HepG2 (cell line): ENCODE results near the gene PKP3.

Experiments
- CTCF ChIP-seq: sonication (generic); formaldehyde crosslinking; IDR thresholded peaks from 2 replicates; pipeline ENCODE4 v1.5.0; 2020; ENCODE audit warnings: mild to moderate bottlenecking, missing genetic modification reagents, moderate library complexity
- ETV6 ChIP-seq: sonication (generic); formaldehyde crosslinking; conservative IDR thresholded peaks from 2 replicates; pipeline ENCODE4 v1.4.0; 2020; ENCODE audit warnings: missing genetic modification reagents
- FOXA1 ChIP-seq, 2 experiments: fragments of 450-650 bp in 1 of 2; sonication (generic) in 1 of 2; formaldehyde crosslinking in 1 of 2; IDR thresholded peaks; 2 replicates each; pipeline versions ENCODE4 v1.4.0 to v1.6.1; 2016 to 2020; ENCODE audit warnings: missing genetic modification reagents in 1 of 2
- GATA4 ChIP-seq: sonication (generic); IDR thresholded peaks from 2 replicates; pipeline ENCODE4 v1.6.1; 2016; ENCODE audit warnings: antibody characterized with exemption, low read depth, borderline replicate concordance
- JUND ChIP-seq: sonication (generic); formaldehyde crosslinking; IDR thresholded peaks from 2 replicates; pipeline ENCODE4 v1.8.0; 2022; ENCODE audit warnings: mild to moderate bottlenecking, missing genetic modification reagents
- KAT7 ChIP-seq: IDR thresholded peaks from 2 replicates; pipeline ENCODE4 v1.6.1; 2018; ENCODE audit warnings: borderline replicate concordance, missing compliant biosample characterization
- PREB ChIP-seq: sonication (generic); formaldehyde crosslinking; IDR thresholded peaks from 2 replicates; pipeline ENCODE4 v1.4.0; 2020; ENCODE audit warnings: missing genetic modification reagents
- SMC3 ChIP-seq: IDR thresholded peaks from 2 replicates; pipeline ENCODE4 v1.6.1; 2011; ENCODE audit warnings: low read length, improper control_type of control experiment
- SP5 ChIP-seq: IDR thresholded peaks from 2 replicates; pipeline ENCODE4 v1.6.1; 2016; ENCODE audit warnings: low read depth, borderline replicate concordance
- TAF1 ChIP-seq: sonication (generic); formaldehyde crosslinking; IDR thresholded peaks from 2 replicates; pipeline ENCODE4 v1.4.0; 2020; ENCODE audit warnings: missing genetic modification reagents
- TBL1XR1 ChIP-seq: fragments of 150-350 bp; IDR thresholded peaks from 2 replicates; pipeline ENCODE4 v1.6.1; 2014; ENCODE audit warnings: borderline replicate concordance, low read length; ENCODE audit not compliant: partially characterized antibody
- ZFP62 ChIP-seq: sonication (generic); formaldehyde crosslinking; IDR thresholded peaks from 2 replicates; pipeline ENCODE4 v1.4.0; 2020; ENCODE audit warnings: missing genetic modification reagents
- ZNF143 ChIP-seq: sonication (generic); formaldehyde crosslinking; IDR thresholded peaks from 2 replicates; pipeline ENCODE4 v1.4.0; 2020; ENCODE audit warnings: missing genetic modification reagents
- ZNF510 ChIP-seq: sonication (generic); formaldehyde crosslinking; IDR thresholded peaks from 2 replicates; pipeline ENCODE4 v1.4.0; 2020; ENCODE audit warnings: low read depth, mild to moderate bottlenecking, missing genetic modification reagents

- TF ChIP-seq JUND (CRISPR knock-in tag) (no peak), ZFP62 (CRISPR knock-in tag) (no peak), ZNF510 (CRISPR knock-in tag) (no peak), CTCF (CRISPR knock-in tag) (no peak), SMC3 (no peak), TBL1XR1 (no peak), ETV6 (no peak), ZNF143 (CRISPR knock-in tag) (no peak), SP5 (CRISPR knock-in tag) (no peak), TAF1 (no peak), FOXA1 (IDR thresholded peaks at IDR 0.05) (no peak), FOXA1 (CRISPR knock-in tag; IDR thresholded peaks at IDR 0.05) (no peak), KAT7 (CRISPR knock-in tag) (no peak), GATA4 (no peak), PREB (CRISPR knock-in tag) (no peak)
Measured at GRCh38 chr11:357582-357981, 36.4 kb upstream of the PKP3 start.
